Measurements from ENCODE around the gene POMT2.
A peak's percentile ranks its signal among the peaks of the same experiment; 100 is the strongest.
"Not testable (repeated sequence)": the region's sequence is repeated elsewhere in the genome, so short reads cannot be mapped to it uniquely, and the experiment has no call there.

The POMT2 gene, protein sequence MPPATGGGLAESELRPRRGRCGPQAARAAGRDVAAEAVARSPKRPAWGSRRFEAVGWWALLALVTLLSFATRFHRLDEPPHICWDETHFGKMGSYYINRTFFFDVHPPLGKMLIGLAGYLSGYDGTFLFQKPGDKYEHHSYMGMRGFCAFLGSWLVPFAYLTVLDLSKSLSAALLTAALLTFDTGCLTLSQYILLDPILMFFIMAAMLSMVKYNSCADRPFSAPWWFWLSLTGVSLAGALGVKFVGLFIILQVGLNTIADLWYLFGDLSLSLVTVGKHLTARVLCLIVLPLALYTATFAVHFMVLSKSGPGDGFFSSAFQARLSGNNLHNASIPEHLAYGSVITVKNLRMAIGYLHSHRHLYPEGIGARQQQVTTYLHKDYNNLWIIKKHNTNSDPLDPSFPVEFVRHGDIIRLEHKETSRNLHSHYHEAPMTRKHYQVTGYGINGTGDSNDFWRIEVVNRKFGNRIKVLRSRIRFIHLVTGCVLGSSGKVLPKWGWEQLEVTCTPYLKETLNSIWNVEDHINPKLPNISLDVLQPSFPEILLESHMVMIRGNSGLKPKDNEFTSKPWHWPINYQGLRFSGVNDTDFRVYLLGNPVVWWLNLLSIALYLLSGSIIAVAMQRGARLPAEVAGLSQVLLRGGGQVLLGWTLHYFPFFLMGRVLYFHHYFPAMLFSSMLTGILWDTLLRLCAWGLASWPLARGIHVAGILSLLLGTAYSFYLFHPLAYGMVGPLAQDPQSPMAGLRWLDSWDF

DNA sequence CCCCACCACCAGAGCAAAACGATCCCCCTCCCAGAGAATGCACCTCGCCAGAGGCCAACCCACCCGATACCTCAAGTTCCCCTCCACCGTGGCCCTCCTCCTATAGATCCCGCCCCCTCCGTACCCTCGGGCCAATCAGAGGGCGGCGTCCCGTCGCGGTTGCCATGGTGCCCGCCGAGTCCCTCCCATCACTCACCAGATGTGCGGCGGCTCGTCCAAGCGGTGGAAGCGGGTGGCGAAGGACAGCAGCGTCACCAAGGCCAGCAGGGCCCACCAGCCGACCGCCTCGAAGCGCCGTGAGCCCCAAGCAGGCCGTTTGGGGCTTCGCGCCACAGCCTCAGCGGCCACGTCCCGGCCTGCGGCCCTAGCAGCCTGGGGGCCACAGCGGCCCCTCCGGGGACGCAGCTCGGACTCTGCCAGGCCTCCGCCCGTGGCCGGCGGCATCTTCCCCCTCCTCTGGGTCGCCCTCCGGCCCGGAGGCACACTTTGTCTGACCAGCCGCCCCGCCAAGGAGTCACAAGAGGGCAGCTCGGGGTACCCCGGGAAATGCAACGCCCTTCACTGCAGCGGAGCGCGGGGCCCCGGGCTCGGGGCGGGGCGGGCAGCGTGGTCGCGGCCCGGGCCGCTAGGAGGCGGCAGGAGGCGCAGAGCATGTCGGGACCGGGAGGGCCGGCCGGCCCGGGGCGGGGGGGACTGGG, at the start of gene POMT2:
Gene POMT2 (minus strand): TSS at position 646 of the 698 bp plus-strand sequence. CDS start 202 bp downstream, at position 444.
- peak; percentile 58 for DNase-seq

DNA sequence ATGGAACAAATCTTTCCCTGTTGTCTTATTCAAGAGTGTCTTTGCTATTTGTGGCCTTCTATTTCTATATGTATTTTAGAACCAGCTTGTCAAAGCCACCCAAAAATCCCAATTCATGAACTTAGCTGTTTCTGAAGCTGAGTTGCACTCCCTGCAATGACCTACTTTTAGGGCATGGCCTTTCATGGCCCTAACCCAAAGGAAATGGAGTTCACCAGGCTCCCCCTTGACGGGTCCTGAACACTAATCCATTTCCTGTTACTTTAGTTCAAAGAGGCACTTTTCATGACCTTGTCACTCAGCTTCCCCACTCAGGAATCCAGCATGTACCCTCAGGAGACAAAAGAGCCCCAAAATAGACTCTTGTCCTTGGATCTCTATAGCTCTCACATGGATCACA, 48.6 kb upstream of the POMT2 start:
- DNase-seq, result no peak

DNA sequence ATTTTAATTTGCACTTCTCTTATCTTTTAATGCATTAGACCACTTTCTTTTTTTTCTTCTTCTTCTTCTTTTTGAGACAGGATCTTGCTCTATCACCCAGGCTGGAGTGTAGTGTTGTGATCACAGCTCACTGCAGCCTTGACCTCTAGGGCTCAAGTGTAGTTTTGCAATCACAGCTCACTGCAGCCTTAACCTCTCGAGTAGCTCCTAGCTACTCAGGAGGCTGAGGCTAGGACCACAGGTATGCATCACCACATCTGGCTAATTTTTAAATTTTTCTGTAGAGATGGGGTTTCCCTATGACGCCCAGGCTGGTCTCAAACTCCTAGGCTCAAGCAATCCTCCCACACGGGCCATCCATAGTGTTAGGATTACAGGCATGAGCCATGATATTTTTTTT, 43.5 kb upstream of the POMT2 start:
- DNase-seq, result no peak

DNA sequence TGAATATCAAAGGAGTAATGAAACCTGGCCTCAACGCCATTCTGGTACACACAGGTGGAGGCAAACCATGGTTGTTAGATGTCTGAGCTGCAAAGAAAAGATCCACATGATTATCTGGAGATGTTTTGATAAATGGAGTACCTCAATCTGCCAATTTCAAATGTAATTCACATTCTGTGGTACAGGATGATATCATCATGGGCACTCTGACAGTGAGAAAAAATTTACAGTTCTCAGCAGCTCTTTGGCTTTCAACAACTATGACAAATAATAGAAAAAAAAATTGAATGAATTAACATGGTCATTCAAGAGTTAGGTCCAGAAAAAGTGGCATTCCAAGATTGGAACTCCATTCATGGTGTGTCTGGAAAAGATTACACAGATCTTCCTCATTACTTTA, 38.9 kb upstream of the POMT2 start:
- no peak for DNase-seq

DNA sequence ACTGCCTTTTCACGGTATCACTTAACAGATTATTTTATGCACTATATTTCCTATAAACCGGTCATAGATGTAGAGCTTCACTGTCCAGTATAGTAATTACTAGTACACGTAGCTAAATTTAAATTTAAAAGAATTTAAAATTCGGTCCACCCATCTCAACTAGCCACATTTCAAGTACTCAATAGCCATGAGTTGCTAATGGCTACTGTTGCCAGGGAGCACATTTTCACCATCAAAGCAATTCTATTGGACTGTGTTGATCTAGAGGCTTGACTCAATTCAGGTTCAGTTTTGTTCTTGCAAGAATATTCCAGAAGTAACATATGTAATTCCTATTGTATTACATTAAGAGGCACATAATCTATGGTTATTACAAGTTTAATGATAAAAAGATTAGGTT, 36.2 kb upstream of the POMT2 start:
- no peak for DNase-seq

DNA sequence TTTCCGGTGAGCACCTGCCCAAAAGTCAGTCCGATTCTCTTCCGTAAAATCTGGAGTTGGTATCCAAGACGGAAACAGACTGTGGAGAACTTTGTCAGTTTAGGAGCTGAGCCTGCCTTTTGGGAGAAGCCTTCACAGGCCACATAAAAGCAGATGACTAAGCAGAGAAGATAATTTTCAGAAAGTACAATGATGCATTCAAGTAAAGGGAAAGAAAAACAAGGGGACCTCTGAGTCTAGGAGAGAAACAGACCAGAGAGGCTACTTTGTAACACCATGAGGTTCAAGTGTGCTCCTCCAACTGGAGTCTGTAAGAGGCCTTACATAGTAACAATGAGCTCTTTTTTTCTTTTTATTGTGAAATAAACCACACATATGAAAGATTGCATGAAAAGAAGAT, 35.1 kb upstream of the POMT2 start:
- DNase-seq, result no peak

DNA sequence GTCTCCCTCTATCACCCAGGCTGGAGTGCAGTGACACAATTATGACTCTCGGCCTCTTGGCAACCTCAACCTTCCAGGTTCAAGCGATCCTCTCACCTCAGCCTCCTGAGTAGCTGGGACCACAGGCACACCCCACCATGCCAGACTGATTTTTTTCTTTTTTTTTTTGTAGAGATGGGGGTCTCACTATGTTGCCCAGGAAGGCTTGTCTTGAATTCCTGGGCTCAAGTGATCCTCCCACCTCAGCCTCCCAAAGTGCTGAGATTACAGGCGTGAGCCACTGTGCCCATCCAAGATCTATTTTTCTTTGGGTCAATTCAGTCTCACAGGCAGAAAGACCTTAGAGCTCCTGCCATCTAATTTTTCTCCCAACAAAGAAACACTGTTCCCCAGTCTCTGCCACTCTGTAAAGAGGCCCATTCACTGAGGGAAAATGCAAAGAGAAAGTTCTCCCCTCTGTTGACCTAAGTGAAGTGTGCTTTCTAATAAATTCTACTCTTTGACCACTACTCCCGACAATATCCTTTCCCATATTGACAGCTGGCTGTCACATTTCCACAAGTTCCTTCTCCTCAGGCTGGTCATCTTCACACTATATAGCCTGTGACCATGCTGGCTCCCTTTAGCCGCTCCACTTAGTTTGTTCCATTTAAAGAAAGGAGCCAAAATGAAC, 32.9 kb upstream of the POMT2 start:
- DNase-seq, result no peak

DNA sequence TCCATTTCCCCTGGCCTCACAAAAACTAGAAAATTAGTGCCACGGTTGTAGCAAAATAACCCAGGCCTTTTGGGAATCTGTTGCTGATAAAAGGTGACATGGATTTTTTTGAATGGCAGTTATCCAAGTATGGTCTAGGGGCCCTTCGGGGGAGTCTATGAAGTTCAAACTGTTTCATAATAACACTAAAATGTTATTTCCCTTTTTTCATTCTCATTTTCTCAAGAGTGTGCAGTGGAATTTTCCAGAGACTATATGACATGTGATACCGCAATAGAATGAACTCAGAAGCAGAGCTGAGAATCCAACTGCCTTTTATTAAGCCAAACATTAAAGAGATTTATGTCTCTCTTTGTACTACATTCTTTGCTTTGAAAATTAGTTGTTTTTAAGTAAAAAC, 27.1 kb upstream of the POMT2 start:
- DNase-seq, result no peak

DNA sequence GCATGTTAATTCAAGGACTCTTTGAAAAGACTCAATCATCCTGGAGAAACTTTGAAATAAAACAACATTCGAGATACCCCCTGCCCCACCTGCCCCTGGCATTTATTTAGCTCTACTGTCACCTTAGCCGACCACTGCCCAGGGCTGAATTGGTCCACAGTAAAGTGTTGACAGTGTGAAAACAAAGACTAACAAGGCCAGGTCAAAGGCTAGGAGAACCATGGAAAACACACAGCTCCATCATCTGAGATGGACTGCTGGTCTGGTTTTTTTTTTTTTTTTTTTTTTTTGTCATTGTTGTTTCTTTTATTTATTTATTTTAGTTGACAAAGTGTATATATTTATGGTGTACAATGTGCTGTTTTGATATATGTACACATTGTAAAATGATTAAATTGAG, 25.8 kb upstream of the POMT2 start:
- no peak for DNase-seq

DNA sequence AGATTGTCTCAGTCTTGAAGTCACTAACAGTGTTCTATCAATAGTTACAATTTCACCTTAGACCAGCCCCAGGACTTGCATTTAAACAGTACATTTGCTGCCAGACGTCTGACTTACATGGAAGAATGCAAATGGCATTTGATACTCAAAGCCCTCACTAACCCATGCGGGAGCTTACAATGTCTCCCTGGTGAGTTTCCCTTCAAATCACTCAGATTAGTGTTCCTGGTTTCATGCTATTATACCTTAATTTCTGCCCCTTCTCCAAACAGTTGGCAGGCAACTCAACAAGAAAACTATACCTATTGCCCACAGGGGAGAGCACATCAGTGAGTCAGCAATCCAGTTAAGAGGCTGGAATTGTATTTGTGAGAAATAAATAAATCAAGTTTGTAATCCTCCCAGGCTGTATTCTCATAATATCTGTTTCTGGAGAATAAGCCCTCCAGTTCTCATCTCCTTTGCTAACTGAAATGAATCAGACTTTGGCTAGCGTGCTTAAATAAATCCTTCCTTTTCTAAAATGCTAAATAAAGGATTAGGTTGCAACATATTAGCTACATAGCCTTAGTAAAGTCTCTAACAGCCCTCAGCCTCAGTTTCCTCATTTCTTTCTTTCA, 23.8 kb upstream of the POMT2 start:
- no peak for DNase-seq

DNA sequence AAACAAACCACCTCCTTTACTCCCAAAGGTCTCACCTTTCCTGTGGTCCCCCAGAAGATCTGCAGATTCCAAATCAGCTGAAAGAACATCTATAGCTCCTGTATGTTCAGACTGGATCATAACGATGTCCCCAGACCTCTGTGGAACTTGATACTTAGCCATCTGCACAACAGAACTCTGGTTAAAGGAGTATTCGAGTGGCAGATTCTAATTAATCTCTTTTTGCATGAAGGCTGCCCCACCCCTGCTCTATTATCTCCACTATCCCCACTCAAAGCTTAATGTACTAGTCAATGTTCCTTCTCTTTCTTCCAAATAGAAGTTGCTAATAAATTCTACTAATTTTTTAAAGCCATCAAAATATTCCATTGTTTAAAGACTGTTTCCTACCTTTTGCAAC, 23.0 kb upstream of the POMT2 start:
- no peak for DNase-seq

DNA sequence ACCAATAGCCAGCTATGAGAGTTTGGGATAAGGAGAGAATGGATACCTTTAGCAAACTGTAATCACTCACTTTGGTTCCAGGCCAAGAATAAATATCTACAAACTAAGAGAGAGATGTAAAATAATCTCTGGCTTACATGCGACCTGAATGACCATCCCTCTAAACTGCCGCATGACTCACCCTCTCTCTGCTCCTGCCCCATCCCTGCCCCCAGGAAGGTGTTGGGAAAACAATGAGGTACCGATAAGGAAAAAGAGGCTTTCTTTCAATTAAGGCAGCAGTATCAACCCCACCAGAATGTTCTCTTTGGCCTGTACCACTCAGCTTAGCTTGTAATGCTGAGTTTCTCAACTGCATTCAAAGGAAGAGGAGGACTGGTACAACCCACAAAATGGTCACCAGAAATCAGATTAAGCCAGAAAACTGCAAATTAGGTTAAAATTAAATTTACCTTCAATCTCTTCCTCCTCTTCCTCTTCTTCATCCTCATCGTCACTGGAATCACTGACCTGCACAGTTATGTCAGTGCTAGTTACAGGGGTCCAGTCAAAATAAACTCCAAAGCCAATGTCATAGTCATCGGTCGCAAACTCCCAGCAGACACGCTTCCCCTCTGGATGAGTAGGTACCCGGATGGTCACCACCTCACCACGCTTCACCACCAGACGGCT, 22.2 kb upstream of the POMT2 start:
- DNase-seq, result no peak

DNA sequence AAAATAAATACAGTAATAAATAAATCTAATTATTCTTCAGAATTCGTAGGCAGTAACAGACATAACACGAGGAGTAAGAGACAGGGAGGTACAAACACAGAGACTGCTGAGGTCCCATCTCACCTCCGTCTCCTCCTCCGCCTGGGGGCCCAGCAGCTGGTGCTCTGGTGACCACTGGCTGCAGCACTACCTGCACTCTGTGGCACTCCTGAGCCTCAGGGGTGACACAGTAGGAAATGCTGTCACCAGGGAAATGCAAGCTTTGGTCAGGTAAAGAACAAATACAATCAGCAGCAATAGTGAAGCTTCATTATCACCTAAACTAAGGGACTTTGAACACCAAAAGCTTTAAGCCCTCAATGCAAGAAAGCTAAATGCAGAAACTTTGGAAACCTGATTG, 19.7 kb upstream of the POMT2 start:
- DNase-seq, result no peak

DNA sequence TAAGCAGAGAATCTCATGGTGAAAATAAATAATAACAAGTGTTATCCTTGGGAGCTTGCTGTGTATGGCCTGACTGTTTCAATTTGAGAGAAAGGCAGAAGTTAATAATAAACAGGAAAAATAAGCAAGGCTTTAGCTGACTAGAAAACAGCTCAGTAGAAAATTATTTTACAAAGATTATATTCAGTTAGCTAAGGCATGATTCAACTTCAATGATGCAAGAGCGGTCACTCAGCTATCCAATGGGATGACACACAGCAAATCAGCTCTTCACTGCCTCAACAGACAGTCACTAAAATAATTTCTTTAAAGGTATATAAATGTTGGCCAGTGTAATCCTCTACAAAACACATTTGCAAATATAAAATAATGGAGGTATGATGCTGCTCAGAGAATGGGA, 18.7 kb upstream of the POMT2 start:
- DNase-seq, result peak; percentile 85

DNA sequence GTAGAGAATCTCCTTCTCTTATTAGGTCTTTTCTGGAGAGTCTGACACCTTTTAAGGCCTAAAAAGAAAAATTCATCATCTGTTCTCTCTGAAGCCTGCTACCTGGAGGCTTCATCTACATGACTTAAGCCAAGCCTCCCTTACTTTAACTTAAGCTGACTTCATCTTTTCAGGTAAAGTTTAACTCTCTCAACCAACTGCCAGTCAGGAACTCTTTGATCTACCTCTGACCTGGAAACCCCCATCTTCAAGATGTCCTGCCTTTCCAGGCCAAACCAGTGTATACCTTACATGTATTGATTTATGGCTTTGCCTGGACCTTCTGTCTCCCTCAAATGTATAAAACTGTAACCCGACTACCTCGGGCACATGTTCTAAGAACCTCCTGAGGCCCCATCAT, 17.6 kb upstream of the POMT2 start:
- DNase-seq, result no peak

DNA sequence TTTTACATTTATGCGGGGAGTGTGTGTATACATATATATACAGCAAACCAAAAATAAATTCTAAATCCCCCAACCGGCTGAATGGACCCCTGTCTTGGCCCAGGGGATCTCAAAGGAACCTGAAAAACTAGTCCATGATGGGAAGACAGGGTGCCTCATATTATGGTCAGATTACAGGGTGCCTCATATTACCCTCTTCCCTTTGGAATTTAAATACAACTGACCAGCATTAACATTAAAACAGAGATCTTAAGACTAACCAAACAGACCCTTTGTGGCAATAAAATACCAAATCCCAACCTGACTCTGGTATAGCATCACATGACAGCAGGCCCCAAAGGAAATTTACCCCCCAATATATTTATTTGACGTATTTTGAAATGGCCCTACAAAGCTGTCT, 17.2 kb upstream of the POMT2 start:
- no peak for DNase-seq

DNA sequence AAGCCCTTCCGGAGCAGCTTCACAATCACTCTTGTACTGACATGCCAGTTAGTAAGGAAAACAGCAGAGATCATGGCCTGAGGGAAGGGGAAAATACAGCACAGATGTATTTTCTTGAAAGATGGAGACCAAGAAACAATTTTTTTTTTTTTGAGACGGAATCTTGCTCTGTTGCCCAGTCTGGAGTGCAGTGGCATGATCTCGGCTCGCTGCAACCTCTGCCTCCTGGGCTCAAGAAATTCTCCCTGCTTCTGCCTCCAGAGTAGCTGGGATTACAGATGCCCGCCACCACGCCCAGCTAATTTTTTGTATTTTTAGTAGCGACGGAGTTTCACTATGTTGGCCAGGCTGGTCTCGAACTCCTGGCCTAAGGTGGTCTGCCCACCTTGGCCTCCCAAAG, 16.6 kb upstream of the POMT2 start:
- DNase-seq, result not testable (repeated sequence)

DNA sequence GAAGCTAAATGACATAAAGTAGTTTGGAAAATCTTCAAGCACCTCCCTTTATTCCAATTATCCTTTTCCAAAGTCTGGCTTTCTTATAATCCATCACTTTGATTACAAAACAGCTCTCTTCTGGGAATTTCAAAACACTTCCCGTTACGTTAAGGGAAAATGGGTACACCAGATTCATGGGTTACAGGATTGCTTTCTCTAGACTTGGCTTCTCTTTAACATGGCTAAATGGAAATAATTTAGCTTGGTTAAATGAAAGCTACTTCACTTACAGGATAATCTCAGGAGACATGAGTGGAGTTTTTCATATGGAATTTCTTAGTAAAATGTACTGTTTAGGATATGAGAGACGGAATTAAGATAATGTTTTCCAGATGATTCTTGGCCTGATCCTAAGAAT, 14.9 kb upstream of the POMT2 start:
- DNase-seq, result no peak

DNA sequence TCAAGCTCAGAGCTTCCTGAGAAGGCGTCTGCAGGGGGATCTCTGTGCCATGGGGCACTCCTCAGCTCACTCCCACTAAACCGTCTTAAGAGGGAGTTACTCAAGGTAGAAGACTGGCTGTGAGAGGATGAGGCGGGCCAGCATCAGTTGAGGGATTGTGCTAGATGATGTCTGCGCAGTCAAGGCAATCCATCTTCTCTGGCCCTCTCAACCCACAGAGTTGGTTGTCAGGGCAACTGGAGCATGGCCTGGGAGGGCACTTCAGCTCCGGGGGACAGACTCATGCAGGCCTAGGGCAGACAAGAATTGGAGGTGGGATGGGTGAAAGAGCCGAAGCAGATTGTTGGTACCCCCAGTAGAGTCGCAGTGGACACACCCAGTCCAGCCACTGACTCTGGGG, 9.2 kb upstream of the POMT2 start:
- DNase-seq, result no peak

DNA sequence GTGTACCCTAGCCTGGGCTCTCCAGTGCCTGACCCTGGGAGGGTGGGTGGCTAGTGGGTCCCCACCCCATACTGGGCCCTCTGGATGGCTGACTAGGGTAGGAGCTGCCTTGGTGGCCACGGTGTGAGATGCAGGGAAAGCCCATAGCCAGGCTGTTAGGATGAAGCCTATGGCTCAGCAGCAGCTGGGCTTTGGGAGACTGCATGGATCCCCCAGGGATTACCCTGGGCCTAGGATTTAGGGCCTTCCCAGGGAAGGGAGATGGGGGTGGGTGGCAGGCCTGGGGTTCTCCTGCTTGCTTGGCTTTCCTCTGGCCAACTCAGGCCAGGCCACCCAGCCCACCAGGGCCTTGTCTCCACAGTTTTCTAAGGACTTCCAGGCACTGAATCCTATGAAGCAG, 6.4 kb upstream of the POMT2 start:
- no peak for DNase-seq

DNA sequence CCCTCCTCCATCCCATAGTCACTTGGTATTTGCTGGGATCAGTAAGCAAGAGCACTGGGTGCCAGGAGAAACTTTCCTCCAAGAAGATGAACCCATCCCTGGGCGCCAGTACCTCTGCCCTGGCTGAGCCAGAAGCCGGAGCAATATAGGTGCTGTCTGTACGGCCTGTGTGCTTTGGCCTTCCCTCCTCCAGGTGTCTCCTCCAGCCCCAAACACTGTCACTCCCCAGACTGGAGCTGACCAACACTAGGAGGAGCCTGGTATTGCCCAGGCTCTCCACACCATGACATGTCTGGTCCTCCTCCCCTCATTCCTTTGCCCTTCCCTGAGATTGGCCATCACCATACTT, 5.0 kb upstream of the POMT2 start:
- no peak for DNase-seq
